ENCODE data around the gene SLC12A1. TPM values are rescaled to one million over a fixed set of nuclear protein-coding genes. Genes with fewer than 3 reads are reported as not detected.
A peak's percentile ranks its signal among the peaks of the same experiment; 100 is the strongest.

Gene SLC12A1
- total and polyA plus RNA-seq, 11 donors = not detected

GRCh38 chr15:48334260-48334659 lies 128.2 kb downstream of the SLC12A1 start:
- TF ChIP-seq CTCF (IDR thresholded peaks at IDR 0.05) (no peak), POLR2A (IDR thresholded peaks at IDR 0.05) (no peak)
- no peak for ATAC-seq
- Histone ChIP-seq H3K9me3 (no peaks in the 10 kb centered on the region), H3K4me1 (peaks cover 0 to 18% (median 14%) of the 10 kb centered on the region in 12 donors), H3K36me3 (peaks cover 0 to 62% (median 53%) of the 10 kb centered on the region in 9 donors), H3K27ac (no peak overlapping the region), H3K27me3 (no peaks in the 10 kb centered on the region), H3K4me3 (no peak overlapping the region)
- 83 to 89% (median 85%) methylated on average over 2 of the region's 2 CpGs for WGBS, 4 donors
- DNase-seq = no peak
- intact Hi-C loops (cut with DNase I) = no loop called here

- Histone ChIP-seq H3K4me3 (no peak overlapping the region), H3K27me3 (no peaks in the 10 kb centered on the region), H3K4me1 (peaks cover 0 to 10% (median 7%) of the 10 kb centered on the region in 12 donors), H3K36me3 (peaks cover 0 to 89% (median 78%) of the 10 kb centered on the region in 9 donors), H3K9me3 (no peaks in the 10 kb centered on the region), H3K27ac (no peak overlapping the region)
- ATAC-seq (no peak), DNase-seq (no peak)
- intact Hi-C loops (cut with DNase I) = no loop called here
- WGBS, 4 donors = 73 to 95% (median 84%) methylated on average over 2 of the region's 2 CpGs
- TF ChIP-seq POLR2A (IDR thresholded peaks at IDR 0.05) = no peak
- peak in 5 of 12 donors; percentile 10 to 33 (median 24) for TF ChIP-seq CTCF (IDR thresholded peaks at IDR 0.05)
These were observed 130.8 kb downstream of the SLC12A1 start for GRCh38 chr15:48336940-48337339.

GRCh38 chr15:48337607-48338006 lies 131.5 kb downstream of the SLC12A1 start:
- ATAC-seq (no peak), DNase-seq (no peak)
- 63 to 72% (median 68%) methylated on average over 1 of the region's 1 CpG for WGBS, 4 donors
- Histone ChIP-seq H3K9me3 (no peaks in the 10 kb centered on the region), H3K27me3 (no peaks in the 10 kb centered on the region), H3K4me1 (peaks cover 0 to 3% (median under 1%) of the 10 kb centered on the region in 12 donors), H3K4me3 (no peak overlapping the region), H3K27ac (no peak overlapping the region), H3K36me3 (peaks cover 0 to 96% (median 85%) of the 10 kb centered on the region in 9 donors)
- TF ChIP-seq CTCF (IDR thresholded peaks at IDR 0.05) (no peak), POLR2A (IDR thresholded peaks at IDR 0.05) (no peak)
- intact Hi-C loops (cut with DNase I) = no loop called here

GRCh38 chr15:48340111-48340510 lies 134.0 kb downstream of the SLC12A1 start:
- Histone ChIP-seq H3K4me3 (no peak overlapping the region), H3K27ac (no peak overlapping the region), H3K9me3 (no peaks in the 10 kb centered on the region), H3K4me1 (no peaks in the 10 kb centered on the region), H3K27me3 (no peaks in the 10 kb centered on the region), H3K36me3 (peaks cover 0 to 89% (median 83%) of the 10 kb centered on the region in 9 donors)
- WGBS, 4 donors = 65 to 77% (median 73%) methylated on average over 4 of the region's 4 CpGs
- DNase-seq = no peak
- intact Hi-C loops (cut with DNase I) = no loop called here
- no peak for ATAC-seq
- no peak for TF ChIP-seq CTCF (IDR thresholded peaks at IDR 0.05)
- TF ChIP-seq POLR2A (IDR thresholded peaks at IDR 0.05) = no peak

Measured in heart left ventricle (tissue), 16 donors.